ENCODE measurements around the gene NLRP9. TPM values are rescaled to one million over a fixed set of nuclear protein-coding genes. Genes with fewer than 3 reads are reported as not detected.

The NLRP9 gene
- total and polyA plus RNA-seq, 2 of the 8 experiments (the other 6 are each of a cell fraction or from before 2014, with no cell fraction given): not detected

- no peak overlapping the region for H3K4ac ChIP-seq (replicated peaks; ENCODE audit: insufficient read length, low read depth, low read length)
- no peak overlapping the region for H2BK12ac ChIP-seq (ENCODE audit: low read depth, low read length)
- H3K4me1 ChIP-seq (replicated peaks in 1 of 4; ENCODE audit: control insufficient read depth in 3 of 4, insufficient read depth in 4 of 4, low read length in 3 of 4): peaks cover 3 to 16% (median 10%) of the 10 kb centered on the region in 4 experiments; a peak in 6 of 7 replicates
- FAIRE-seq (no peak), DNase-seq (ENCODE audit: low read depth in 1 of 2, low spot score in 2 of 2) (no peak)
- no peak overlapping the region for H3K4me2 ChIP-seq (ENCODE audit: insufficient read depth in 1 of 2, low read depth in 2 of 2, low read length in 2 of 2)
- no peak overlapping the region for H4K5ac ChIP-seq (ENCODE audit: insufficient read length, low read depth, low read length)
- H3K36me3 ChIP-seq (ENCODE audit: control insufficient read depth in 2 of 4, insufficient read depth in 4 of 4, low read length in 3 of 4): peaks cover 29 to 50% (median 41%) of the 10 kb centered on the region in 4 experiments
- H2AFZ ChIP-seq (ENCODE audit: low read length): no peak overlapping the region
- H3K18ac ChIP-seq (ENCODE audit: extremely low read depth, low read length): no peak overlapping the region
- H3K9ac ChIP-seq (replicated peaks in 1 of 4; ENCODE audit: extremely low read depth in 1 of 4, low read depth in 3 of 4, low read length in 3 of 4): no peak overlapping the region
- H3K4me3 ChIP-seq (ENCODE audit: extremely low read depth in 1 of 4, insufficient read depth in 2 of 4, low read depth in 3 of 4, low read length in 4 of 4): no peak overlapping the region
- H2BK120ac ChIP-seq (replicated peaks; ENCODE audit: low read depth, low read length): no peak overlapping the region
- no peak overlapping the region for H2BK5ac ChIP-seq (ENCODE audit: low read depth, low read length)
- H4K8ac ChIP-seq (ENCODE audit: extremely low read depth, insufficient read depth, low read length): peak overlapping the region; percentile 20; the same call in 1 of the 2 replicates
- peaks cover 10% of the 10 kb centered on the region; the same call in 1 of the 2 replicates for H3K79me1 ChIP-seq (ENCODE audit: low read depth, low read length)
- no peak overlapping the region for H3K14ac ChIP-seq (ENCODE audit: insufficient read length)
- no peak overlapping the region for H3K56ac ChIP-seq (replicated peaks; ENCODE audit: insufficient read length, low read depth, low read length)
- ChIA-PET POLR2A (ENCODE audit: partially characterized antibody) (interaction anchor here (0.8 to 5.8 kb wide), 2 partner anchors 9 to 13 kb away, joined by 4 to 75 read pairs; partner anchors contain the start of gene CCDC106), CTCF (ENCODE audit: partially characterized antibody) (interaction anchor here (1.9 kb wide), 1 partner anchor 11 kb away, joined by 9 read pairs; no protein-coding TSS in a partner anchor)
- no peaks in the 10 kb centered on the region for H3K27me3 ChIP-seq (replicated peaks in 1 of 4; ENCODE audit: control insufficient read depth in 3 of 4, extremely low read depth in 1 of 4, insufficient read depth in 3 of 4, low read length in 3 of 4)
- no peak overlapping the region for H4K91ac ChIP-seq (replicated peaks; ENCODE audit: insufficient read length, low read length)
- no peak overlapping the region for H2BK15ac ChIP-seq (ENCODE audit: low read length)
- H2BK20ac ChIP-seq (ENCODE audit: low read length): no peak overlapping the region
- H3K23ac ChIP-seq (ENCODE audit: insufficient read length): no peak overlapping the region
- no peaks in the 10 kb centered on the region for H3K9me3 ChIP-seq (ENCODE audit: insufficient read depth in 2 of 2, low read depth in 1 of 2, low read length in 1 of 2)
- TF ChIP-seq USF2 (IDR thresholded peaks at IDR 0.05; ENCODE audit: low read length) (no peak), SP1 (IDR thresholded peaks at IDR 0.05; ENCODE audit: low read depth, low read length) (no peak), CHD1 (IDR thresholded peaks at IDR 0.05; ENCODE audit: low read depth, low read length) (no peak), POLR2A (IDR thresholded peaks at IDR 0.05; ENCODE audit: control extremely low read depth in 1 of 2, low read depth in 2 of 2, low read length in 2 of 2) (no peak), KDM4A (IDR thresholded peaks at IDR 0.05; ENCODE audit: low read depth, low read length, severe bottlenecking) (no peak), CEBPB (IDR thresholded peaks at IDR 0.05; ENCODE audit: low read depth, low read length) (no peak), FOSL1 (IDR thresholded peaks at IDR 0.05; ENCODE audit: insufficient read depth, low read depth, low read length) (no peak), SIN3A (conservative IDR thresholded peaks at IDR 0.05 in 1 of 2, IDR thresholded peaks at IDR 0.05 in 1 of 2; ENCODE audit: low read depth in 1 of 2, low read length in 2 of 2) (no peak), HDAC6 (IDR thresholded peaks at IDR 0.05; ENCODE audit: low read depth, low read length) (no peak), SP4 (IDR thresholded peaks at IDR 0.05; ENCODE audit: low read length) (no peak), TAF1 (IDR thresholded peaks at IDR 0.05; ENCODE audit: low read depth, low read length) (no peak), SP2 (IDR thresholded peaks at IDR 0.05; ENCODE audit: low read length) (no peak), ZNF274 (IDR thresholded peaks at IDR 0.05; ENCODE audit: borderline replicate concordance, extremely low read depth, low read length) (no peak), TBP (IDR thresholded peaks at IDR 0.05; ENCODE audit: low read depth, low read length) (no peak)
- H4K20me1 ChIP-seq (replicated peaks in 1 of 2; ENCODE audit: control insufficient read depth in 1 of 2, insufficient read depth in 2 of 2, low read length in 2 of 2): peaks cover 37 to 45% of the 10 kb centered on the region in 2 experiments
- H3K23me2 ChIP-seq (ENCODE audit: low read depth, low read length): peaks cover 11% of the 10 kb centered on the region
- no peak overlapping the region for H3K27ac ChIP-seq (ENCODE audit: low read depth, low read length)
- no peak overlapping the region for H2AK5ac ChIP-seq (ENCODE audit: low read depth, low read length)
- WGBS, 2 experiments (ENCODE audit: extremely low coverage in 1 of 2, insufficient coverage in 1 of 2, insufficient read length in 1 of 2, insufficient replicate concordance in 2 of 2, low coverage in 1 of 2, low lambda C conversion rate in 2 of 2, missing lambda C conversion rate in 1 of 2): 86% methylated on average over 6 of the region's 12 CpGs; no CpG with 5 or more reads in 1 of the 2 experiments
- peaks cover 48 to 88% of the 10 kb centered on the region in 2 experiments for H3K79me2 ChIP-seq (ENCODE audit: control insufficient read depth in 1 of 2, insufficient read depth in 2 of 2, low read length in 2 of 2)
These were observed 77.8 kb downstream of the NLRP9 start for GRCh38 chr19:55660404-55660803.

All from H1 (cell line).